HG03354 (cell line): ENCODE data around the gene RAB9B.

Experiments used
- ATAC-seq: cut with Tn5 transposase; IDR thresholded peaks from one replicate; pipeline ENCODE4 v1.9.1; 2021; ENCODE audit warnings: mild to moderate bottlenecking; ENCODE audit not compliant: unreplicated experiment, poor library complexity, severe bottlenecking

RAB9B gene

GRCh38 chrX:103776546-103776945 lies 55.5 kb downstream of the RAB9B start, which contains the start of gene PLP1:
Gene PLP1 (plus strand): TSS chrX:103776840. CDS start chrX:103776996, 156 bp downstream.
- no peak for ATAC-seq

- no peak for ATAC-seq
These were observed 57.9 kb downstream of the RAB9B start for GRCh38 chrX:103774070-103774642.

DNA sequence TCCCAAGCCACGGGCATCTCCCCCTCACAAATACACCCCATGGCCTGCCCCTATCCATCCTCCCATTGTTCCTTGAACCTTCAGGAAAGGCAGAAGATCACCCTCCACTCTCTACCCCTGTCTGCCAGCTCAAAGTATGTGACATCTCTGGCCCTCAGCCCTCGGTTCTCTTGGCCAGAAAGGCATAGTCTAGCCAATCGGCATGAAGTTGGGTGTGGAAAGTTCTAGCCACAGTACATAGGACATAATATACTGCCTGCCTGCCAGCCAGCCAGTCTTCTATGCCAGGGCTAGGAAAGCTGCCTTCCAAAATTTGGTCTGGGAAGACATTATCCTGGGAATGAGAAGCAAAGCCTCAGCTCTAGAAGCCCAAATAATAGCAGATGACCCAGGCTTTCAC lies 58.6 kb downstream of the RAB9B start:
- ATAC-seq, result no peak
